ENCODE data around the gene KAT14.
"Not testable (repeated sequence)": the region's sequence is repeated elsewhere in the genome, so short reads cannot be mapped to it uniquely, and the experiment has no call there.

The KAT14 gene

DNA sequence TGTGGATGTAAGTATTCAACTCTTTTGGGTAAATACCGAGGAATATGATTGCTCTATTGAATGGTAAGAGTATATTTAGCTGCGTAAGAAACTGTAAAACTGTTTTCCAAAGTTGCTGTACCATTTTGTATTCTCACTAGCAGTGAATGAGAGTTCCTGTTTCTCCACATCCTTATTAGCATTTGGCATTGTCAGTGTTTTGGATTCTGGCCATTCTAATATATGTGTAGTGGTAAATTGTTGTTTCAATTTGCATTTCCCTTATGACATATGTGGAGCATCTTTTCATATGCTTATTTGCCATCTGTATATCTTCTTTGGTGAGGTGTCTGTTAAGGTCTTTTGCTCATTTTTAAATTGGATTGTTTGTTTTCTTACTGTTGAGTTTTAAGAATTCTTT lies 29.3 kb upstream of the KAT14 start:
- Histone ChIP-seq H3K4me1 (ENCODE audit: control insufficient read depth, insufficient read depth, low read length) (peaks cover 20% of the 10 kb centered on the region), H3K9ac (ENCODE audit: low read length) (no peak overlapping the region), H3K27me3 (ENCODE audit: control insufficient read depth, insufficient read depth, low read length) (no peaks in the 10 kb centered on the region), H3K4me3 (ENCODE audit: low read length) (no peak overlapping the region), H3K36me3 (ENCODE audit: control insufficient read depth, insufficient read depth, low read length) (no peaks in the 10 kb centered on the region), H3K9me3 (ENCODE audit: control insufficient read depth, low read length) (no peaks in the 10 kb centered on the region)

DNA sequence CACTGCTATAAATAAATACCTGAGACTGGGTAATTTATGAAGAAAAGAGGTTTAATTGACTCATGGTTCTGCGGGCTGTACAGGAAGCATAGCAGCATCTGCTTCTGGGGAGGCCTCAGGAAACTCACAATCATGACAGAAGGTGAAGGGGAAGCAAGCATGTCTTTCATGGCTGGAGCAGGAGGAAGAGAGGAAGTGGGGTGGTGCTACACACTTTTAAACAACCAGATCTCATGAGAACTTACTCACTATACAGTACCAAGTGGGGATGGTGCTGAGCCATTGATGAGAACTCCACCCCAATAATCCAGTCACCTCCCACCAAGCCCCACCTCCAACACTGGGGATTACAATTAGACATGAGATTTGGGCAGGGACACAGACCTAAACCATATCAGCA lies 9.1 kb upstream of the KAT14 start:
- not testable (repeated sequence) for H3K27me3 ChIP-seq (ENCODE audit: control insufficient read depth, insufficient read depth, low read length); H3K4me3 ChIP-seq (ENCODE audit: low read length); H3K36me3 ChIP-seq (ENCODE audit: control insufficient read depth, insufficient read depth, low read length)

DNA sequence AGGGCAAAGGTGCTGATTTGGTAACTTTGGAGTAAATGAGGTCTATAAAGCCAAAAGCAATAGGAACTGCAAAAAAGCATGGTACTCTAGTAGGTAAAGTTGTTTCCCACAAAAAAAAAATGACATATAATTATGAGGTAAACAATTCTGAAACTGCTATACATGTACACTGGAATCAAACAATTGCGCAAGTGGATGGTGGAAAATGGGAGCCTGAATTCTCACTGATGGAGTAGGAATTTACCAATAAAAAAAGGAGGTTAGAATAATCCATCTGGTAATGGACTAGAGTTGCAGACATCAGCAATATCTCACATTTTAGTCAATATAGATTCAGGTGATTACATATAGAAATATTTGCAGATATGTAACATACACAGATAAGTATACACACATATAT lies 5.0 kb upstream of the KAT14 start:
- no peak overlapping the region for H3K9ac ChIP-seq (ENCODE audit: low read length)
- H3K4me1 ChIP-seq (ENCODE audit: control insufficient read depth, insufficient read depth, low read length) = peaks cover 27% of the 10 kb centered on the region
- H3K9me3 ChIP-seq (ENCODE audit: control insufficient read depth, low read length) = no peaks in the 10 kb centered on the region
- no peak overlapping the region for H3K4me3 ChIP-seq (ENCODE audit: low read length)
- H3K36me3 ChIP-seq (ENCODE audit: control insufficient read depth, insufficient read depth, low read length) = no peaks in the 10 kb centered on the region
- H3K27me3 ChIP-seq (ENCODE audit: control insufficient read depth, insufficient read depth, low read length) = no peaks in the 10 kb centered on the region

More for the DNA sequence above, 9.1 kb upstream of the KAT14 start:
- not testable (repeated sequence) for H3K9me3 ChIP-seq (ENCODE audit: control insufficient read depth, low read length); H3K9ac ChIP-seq (ENCODE audit: low read length); H3K4me1 ChIP-seq (ENCODE audit: control insufficient read depth, insufficient read depth, low read length)

DNA sequence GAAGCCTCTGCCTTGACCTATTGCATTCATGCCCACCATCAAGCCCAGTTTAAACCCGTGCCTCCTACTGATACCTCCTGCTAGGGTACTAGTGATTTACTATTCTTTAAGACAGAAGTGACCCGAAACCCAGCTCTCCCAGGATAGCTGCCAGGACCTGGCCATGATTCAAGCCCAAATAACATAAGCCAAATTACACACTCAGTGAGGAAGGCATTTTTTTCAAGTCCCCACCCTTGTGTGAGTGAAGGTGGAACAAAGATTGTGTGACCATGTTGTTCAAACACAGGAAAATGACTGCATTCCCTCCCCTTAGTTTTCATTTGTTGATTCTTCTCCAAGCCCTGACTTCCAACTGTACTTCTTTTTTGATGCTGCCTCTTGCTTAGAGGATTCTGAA lies 3.7 kb upstream of the KAT14 start:
- no peaks in the 10 kb centered on the region for H3K27me3 ChIP-seq (ENCODE audit: control insufficient read depth, insufficient read depth, low read length)
- H3K9me3 ChIP-seq (ENCODE audit: control insufficient read depth, low read length) = no peaks in the 10 kb centered on the region
- H3K9ac ChIP-seq (ENCODE audit: low read length) = peak overlapping the region; percentile 60
- no peaks in the 10 kb centered on the region for H3K36me3 ChIP-seq (ENCODE audit: control insufficient read depth, insufficient read depth, low read length)
- peaks cover 27% of the 10 kb centered on the region for H3K4me1 ChIP-seq (ENCODE audit: control insufficient read depth, insufficient read depth, low read length)
- H3K4me3 ChIP-seq (ENCODE audit: low read length) = peak overlapping the region; percentile 16

DNA sequence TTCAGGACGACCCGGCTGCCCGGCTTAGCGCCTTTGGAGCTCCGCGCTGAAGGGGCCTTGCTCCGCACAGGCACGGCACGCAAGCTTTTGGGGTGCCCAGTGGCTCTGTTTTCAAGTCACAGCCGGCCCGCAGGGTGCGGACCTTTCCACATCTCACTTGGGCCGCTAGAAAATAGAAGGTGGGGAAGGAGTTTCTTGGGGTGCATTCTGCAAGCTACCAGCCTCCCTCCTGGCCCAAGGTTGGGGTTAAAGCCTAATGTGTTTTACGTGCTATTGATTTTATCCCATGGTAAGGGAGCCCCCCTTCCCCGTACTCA lies 561 bp downstream of the KAT14 start:
- no peaks in the 10 kb centered on the region for H3K9me3 ChIP-seq (ENCODE audit: control insufficient read depth, low read length)
- no peaks in the 10 kb centered on the region for H3K36me3 ChIP-seq (ENCODE audit: control insufficient read depth, insufficient read depth, low read length)
- H3K4me1 ChIP-seq (ENCODE audit: control insufficient read depth, insufficient read depth, low read length) = peaks cover 34% of the 10 kb centered on the region
- H3K4me3 ChIP-seq (ENCODE audit: low read length) = peak overlapping the region; percentile 95
- H3K9ac ChIP-seq (ENCODE audit: low read length) = peak overlapping the region; percentile 95
- no peaks in the 10 kb centered on the region for H3K27me3 ChIP-seq (ENCODE audit: control insufficient read depth, insufficient read depth, low read length)

DNA sequence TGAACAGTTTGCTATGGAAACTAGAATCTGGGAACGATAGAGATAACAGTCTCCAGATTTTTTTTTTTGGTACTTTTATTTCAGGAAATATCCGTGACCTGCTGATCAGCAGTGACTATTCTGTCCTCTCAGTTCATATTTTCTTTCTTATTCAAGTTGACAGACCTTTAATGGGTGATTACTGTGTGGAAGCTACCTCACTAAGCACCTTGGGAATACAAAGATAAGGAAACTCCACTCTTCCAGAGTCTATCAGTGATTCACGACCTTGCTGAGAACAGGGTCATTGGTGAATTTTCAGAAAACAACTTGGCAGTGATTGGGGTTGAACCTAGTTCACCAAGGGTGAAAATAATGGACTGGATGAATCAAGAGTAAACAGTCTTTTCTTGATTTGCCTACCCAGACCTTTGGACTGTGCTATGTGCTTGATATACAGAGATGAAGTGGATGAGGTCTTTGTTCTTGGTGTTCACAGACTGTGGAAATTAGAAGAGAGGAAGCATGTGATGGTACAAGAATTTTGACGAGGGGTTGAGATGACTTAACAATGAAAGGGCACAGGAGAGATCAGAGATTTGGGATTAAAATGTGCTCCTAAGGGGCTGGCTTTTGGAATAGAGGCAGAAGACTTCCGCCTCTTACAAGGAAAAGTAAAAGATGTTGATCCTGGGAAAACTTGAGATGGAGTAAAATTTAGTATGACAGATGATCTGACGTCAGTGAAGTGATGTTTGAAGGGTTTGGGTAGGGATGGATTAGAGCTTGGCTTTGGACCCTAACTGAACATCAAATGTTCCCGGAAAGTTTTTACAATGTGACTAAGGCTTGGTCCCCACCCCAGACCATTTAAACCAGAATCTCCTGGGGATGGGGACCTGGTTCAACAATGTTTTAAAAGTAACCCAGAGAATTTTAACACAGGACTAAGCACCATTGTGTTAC lies 1.2 kb downstream of the KAT14 start:
- Histone ChIP-seq H3K36me3 (ENCODE audit: control insufficient read depth, insufficient read depth, low read length) (no peaks in the 10 kb centered on the region), H3K27me3 (ENCODE audit: control insufficient read depth, insufficient read depth, low read length) (no peaks in the 10 kb centered on the region), H3K9ac (ENCODE audit: low read length) (peak overlapping the region; percentile 95), H3K4me3 (ENCODE audit: low read length) (peak overlapping the region; percentile 95), H3K4me1 (ENCODE audit: control insufficient read depth, insufficient read depth, low read length) (peaks cover 28% of the 10 kb centered on the region), H3K9me3 (ENCODE audit: control insufficient read depth, low read length) (no peaks in the 10 kb centered on the region)

DNA sequence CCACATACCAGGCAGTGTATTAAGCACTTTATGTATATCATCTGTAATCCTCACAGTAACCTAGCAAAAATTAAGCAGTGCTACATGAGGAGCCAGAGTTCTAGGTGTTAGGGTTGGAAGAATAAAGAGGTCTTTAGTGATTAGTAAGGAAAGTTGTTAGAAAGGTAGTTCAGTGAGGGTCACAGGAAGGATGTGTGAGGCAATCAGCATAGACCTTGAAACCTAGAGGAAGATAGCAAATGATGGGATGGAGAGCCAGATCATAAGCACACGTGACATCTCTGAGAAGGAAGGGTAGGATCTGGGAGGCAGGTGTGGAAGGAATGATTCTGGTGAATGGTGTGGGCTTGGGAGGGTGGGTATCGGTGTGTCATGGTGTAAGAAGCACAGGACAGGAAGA lies 2.2 kb downstream of the KAT14 start:
- Histone ChIP-seq H3K9ac (ENCODE audit: low read length) (no peak overlapping the region), H3K4me3 (ENCODE audit: low read length) (no peak overlapping the region), H3K36me3 (ENCODE audit: control insufficient read depth, insufficient read depth, low read length) (no peaks in the 10 kb centered on the region), H3K4me1 (ENCODE audit: control insufficient read depth, insufficient read depth, low read length) (peaks cover 29% of the 10 kb centered on the region), H3K9me3 (ENCODE audit: control insufficient read depth, low read length) (no peaks in the 10 kb centered on the region), H3K27me3 (ENCODE audit: control insufficient read depth, insufficient read depth, low read length) (no peaks in the 10 kb centered on the region)

DNA sequence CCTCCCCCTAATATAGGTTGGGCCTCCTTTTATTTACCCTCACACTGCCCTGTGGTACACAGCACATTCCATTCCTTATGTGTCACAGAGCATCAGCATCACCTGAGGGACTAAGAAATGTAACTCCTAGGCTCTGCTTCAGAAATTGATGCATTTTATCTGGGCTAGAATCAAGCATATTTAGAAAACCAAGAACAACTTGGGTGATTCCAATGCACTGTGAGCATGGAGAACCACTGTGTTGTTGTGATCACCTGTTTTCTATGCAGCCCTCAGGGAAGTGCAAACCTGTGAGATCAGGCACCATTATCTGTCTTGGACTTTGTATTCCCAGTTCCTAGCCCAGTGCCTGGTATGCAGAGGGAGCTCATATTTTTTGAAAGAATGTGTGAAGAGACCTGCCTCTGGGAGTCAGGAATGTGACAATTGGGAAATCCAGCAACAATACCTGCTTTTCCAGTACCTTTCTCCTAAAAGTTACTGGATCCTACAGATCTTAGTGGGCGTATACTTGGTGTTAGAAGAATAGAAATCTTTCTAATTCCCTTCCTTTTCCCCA lies 7.0 kb downstream of the KAT14 start:
- H3K27me3 ChIP-seq (ENCODE audit: control insufficient read depth, insufficient read depth, low read length) = no peaks in the 10 kb centered on the region
- no peak overlapping the region for H3K4me3 ChIP-seq (ENCODE audit: low read length)
- H3K36me3 ChIP-seq (ENCODE audit: control insufficient read depth, insufficient read depth, low read length) = no peaks in the 10 kb centered on the region
- peaks cover 22% of the 10 kb centered on the region for H3K4me1 ChIP-seq (ENCODE audit: control insufficient read depth, insufficient read depth, low read length)
- no peak overlapping the region for H3K9ac ChIP-seq (ENCODE audit: low read length)
- H3K9me3 ChIP-seq (ENCODE audit: control insufficient read depth, low read length) = no peaks in the 10 kb centered on the region

DNA sequence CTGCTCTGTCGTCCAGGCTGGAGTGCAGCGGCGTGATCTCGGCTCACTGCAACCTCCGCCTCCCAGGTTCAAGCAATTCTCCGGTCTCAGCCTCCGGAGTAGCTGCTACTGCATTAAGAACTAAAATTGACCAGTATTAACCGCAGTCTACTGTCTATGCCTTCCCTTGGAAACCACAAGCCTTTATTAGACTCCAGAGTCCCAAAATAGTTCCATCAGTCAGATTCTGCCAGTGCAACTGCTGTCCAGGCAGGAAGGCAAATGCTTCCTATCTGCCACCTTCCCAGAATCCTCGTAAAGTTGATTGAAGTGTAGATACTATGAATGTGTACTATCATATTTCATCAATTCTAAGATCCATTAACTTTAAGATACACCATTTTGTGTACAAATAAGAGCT lies 16.7 kb downstream of the KAT14 start:
- H3K27me3 ChIP-seq (ENCODE audit: control insufficient read depth, insufficient read depth, low read length) = no peaks in the 10 kb centered on the region
- no peak overlapping the region for H3K9ac ChIP-seq (ENCODE audit: low read length)
- no peaks in the 10 kb centered on the region for H3K4me1 ChIP-seq (ENCODE audit: control insufficient read depth, insufficient read depth, low read length)
- H3K36me3 ChIP-seq (ENCODE audit: control insufficient read depth, insufficient read depth, low read length) = no peaks in the 10 kb centered on the region
- no peak overlapping the region for H3K4me3 ChIP-seq (ENCODE audit: low read length)
- H3K9me3 ChIP-seq (ENCODE audit: control insufficient read depth, low read length) = no peaks in the 10 kb centered on the region

DNA sequence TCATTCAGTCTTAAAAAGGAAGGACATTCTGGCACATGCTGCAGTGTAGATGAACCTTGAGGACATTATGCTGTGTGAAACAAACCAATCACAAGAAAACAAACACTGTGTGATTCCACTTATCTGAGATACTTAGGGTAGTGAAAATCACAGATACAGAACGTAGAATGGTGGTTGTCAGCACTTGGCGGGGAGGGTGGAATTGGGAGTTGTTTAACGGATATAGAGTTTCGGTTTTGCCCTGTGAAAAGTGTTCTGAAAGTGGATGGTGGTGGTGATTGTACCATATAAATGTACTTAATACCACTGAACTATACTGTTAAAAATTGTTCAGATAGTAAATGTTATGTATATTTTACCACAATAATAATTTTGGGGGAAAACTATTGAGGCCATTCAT lies 18.4 kb downstream of the KAT14 start:
- Histone ChIP-seq H3K27me3 (ENCODE audit: control insufficient read depth, insufficient read depth, low read length) (no peaks in the 10 kb centered on the region), H3K9me3 (ENCODE audit: control insufficient read depth, low read length) (no peaks in the 10 kb centered on the region), H3K9ac (ENCODE audit: low read length) (no peak overlapping the region), H3K4me3 (ENCODE audit: low read length) (no peak overlapping the region), H3K4me1 (ENCODE audit: control insufficient read depth, insufficient read depth, low read length) (no peaks in the 10 kb centered on the region), H3K36me3 (ENCODE audit: control insufficient read depth, insufficient read depth, low read length) (no peaks in the 10 kb centered on the region)

DNA sequence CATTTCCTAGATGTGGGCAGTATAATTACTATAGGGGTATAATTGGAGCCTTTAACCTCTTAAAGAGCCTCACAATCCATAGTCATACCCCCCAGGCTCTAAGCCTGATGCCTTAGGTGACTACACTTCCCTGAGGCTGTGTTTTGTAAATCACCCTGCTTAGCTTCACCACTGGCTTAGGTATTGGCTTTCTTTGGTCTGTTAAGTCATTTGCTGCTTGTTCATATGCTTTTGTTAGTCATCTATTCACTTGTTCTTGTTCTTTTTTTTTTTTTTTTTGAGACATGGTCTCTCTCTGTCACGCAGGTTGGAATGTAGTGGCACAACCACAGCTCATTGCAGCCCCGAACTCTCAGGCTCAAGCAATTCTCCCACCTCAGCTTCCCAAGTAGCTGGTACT lies 26.7 kb downstream of the KAT14 start:
- no peaks in the 10 kb centered on the region for H3K27me3 ChIP-seq (ENCODE audit: control insufficient read depth, insufficient read depth, low read length)
- H3K4me3 ChIP-seq (ENCODE audit: low read length) = no peak overlapping the region
- no peak overlapping the region for H3K9ac ChIP-seq (ENCODE audit: low read length)
- H3K4me1 ChIP-seq (ENCODE audit: control insufficient read depth, insufficient read depth, low read length) = peaks cover 14% of the 10 kb centered on the region
- peaks cover 15% of the 10 kb centered on the region for H3K36me3 ChIP-seq (ENCODE audit: control insufficient read depth, insufficient read depth, low read length)
- no peaks in the 10 kb centered on the region for H3K9me3 ChIP-seq (ENCODE audit: control insufficient read depth, low read length)

DNA sequence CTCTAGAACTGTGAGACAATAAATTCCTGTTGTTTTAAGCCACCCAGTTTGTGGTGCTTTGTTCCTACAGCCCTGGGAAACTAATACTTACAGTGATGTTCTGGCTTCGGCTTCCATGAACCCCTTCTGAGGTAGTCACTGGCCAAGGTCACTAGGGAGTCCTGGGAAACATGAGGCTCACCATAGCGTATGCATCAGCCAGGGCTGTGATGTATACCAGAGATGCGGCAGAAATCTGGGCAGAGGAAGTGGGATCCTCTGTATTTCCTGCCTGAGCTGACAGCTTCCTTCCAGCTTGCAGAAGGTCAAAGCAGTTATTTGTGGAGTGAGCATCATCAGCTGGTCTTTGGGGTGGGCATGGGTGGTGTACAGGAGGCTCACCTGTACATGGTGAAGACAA lies 27.9 kb downstream of the KAT14 start:
- H3K9me3 ChIP-seq (ENCODE audit: control insufficient read depth, low read length) = no peaks in the 10 kb centered on the region
- H3K9ac ChIP-seq (ENCODE audit: low read length) = no peak overlapping the region
- no peak overlapping the region for H3K4me3 ChIP-seq (ENCODE audit: low read length)
- H3K27me3 ChIP-seq (ENCODE audit: control insufficient read depth, insufficient read depth, low read length) = no peaks in the 10 kb centered on the region
- peaks cover 15% of the 10 kb centered on the region for H3K36me3 ChIP-seq (ENCODE audit: control insufficient read depth, insufficient read depth, low read length)
- H3K4me1 ChIP-seq (ENCODE audit: control insufficient read depth, insufficient read depth, low read length) = peaks cover 14% of the 10 kb centered on the region

Data from mucosa of stomach (tissue), 1 donor.